Thoracic aorta (tissue), 2 donors: Measurements from ENCODE around the gene CATSPER3. TPM values are rescaled to one million over a fixed set of nuclear protein-coding genes. Genes with fewer than 3 reads are reported as not detected.

Source experiments
- ATAC-seq: fragments of 150-250 bp; one replicate; pipeline ENCODE4 v1.8.0; 2017; ENCODE audit warnings: low read depth; ENCODE audit not compliant: insufficient number of reproducible peaks, low FRiP score
- DNase-seq: peaks from one replicate; pipeline ENCODE4 v3.0.0-alpha.2; 2020; ENCODE audit warnings: low spot score
- H3K27ac ChIP-seq, 2 donors: fragments of 200-600 bp; sonication (generic); 1 replicate in 1 of 2; 2 replicates in 1 of 2; pipeline ENCODE4 v1.5.1; 2016; ENCODE audit warnings: mild to moderate bottlenecking in 2 of 2, moderate library complexity in 2 of 2
- H3K27me3 ChIP-seq: fragments of 200-600 bp; sonication (generic); replicated peaks from 2 replicates; pipeline ENCODE4 v1.6.0; 2016; ENCODE audit warnings: mild to moderate bottlenecking; ENCODE audit not compliant: insufficient read depth
- H3K36me3 ChIP-seq: fragments of 200-600 bp; sonication (generic); one replicate; pipeline ENCODE4 v1.5.1; 2016
- H3K4me1 ChIP-seq, 2 donors: fragments of 200-600 bp; sonication (generic); 1 replicate in 1 of 2; 2 replicates in 1 of 2; pipeline versions ENCODE4 v1.5.1 to v1.6.0; 2016; ENCODE audit warnings: low read depth in 2 of 2, mild to moderate bottlenecking in 1 of 2; ENCODE audit not compliant: control insufficient read depth in 1 of 2
- H3K4me3 ChIP-seq: fragments of 200-600 bp; sonication (generic); 2 replicates; pipeline ENCODE4 v1.5.1; 2016; ENCODE audit warnings: mild to moderate bottlenecking
- H3K9me3 ChIP-seq: fragments of 200-600 bp; sonication (generic); 2 replicates; pipeline ENCODE4 v1.5.1; 2016
- CTCF ChIP-seq: fragments of 200-600 bp; sonication (generic); IDR thresholded peaks from one replicate; pipeline ENCODE4 v1.5.1; 2019; ENCODE audit warnings: antibody characterized with exemption
- total RNA-seq, 2 donors: library from RNA; depleted of rRNA; stranded (reverse); fragments of >200 nt; gene quantifications; one replicate each; pipeline versions ENCODE4 v1.1.0 to v1.2.3, GENCODE V29; 2016

The CATSPER3 gene
- total RNA-seq, 2 donors from 2014 or later, result not detected

GRCh38 chr5:135010502-135011354 lies 43.0 kb downstream of the CATSPER3 start:
- Histone ChIP-seq H3K9me3 (no peaks in the 10 kb centered on the region), H3K4me1 (peaks cover 13 to 32% of the 10 kb centered on the region in 2 donors), H3K4me3 (no peak overlapping the region), H3K27me3 (no peaks in the 10 kb centered on the region), H3K36me3 (no peaks in the 10 kb centered on the region), H3K27ac (no peak overlapping the region)
- TF ChIP-seq CTCF, result no peak
- no peak for ATAC-seq
- no peak for DNase-seq

GRCh38 chr5:135011355-135012032 lies 43.8 kb downstream of the CATSPER3 start:
- DNase-seq (no peak), ATAC-seq (no peak)

GRCh38 chr5:135012033-135012588 lies 44.4 kb downstream of the CATSPER3 start:
- Histone ChIP-seq H3K27me3 (no peaks in the 10 kb centered on the region), H3K4me1 (peaks cover 13 to 32% of the 10 kb centered on the region in 2 donors), H3K9me3 (no peaks in the 10 kb centered on the region), H3K4me3 (no peak overlapping the region), H3K27ac (no peak overlapping the region), H3K36me3 (no peaks in the 10 kb centered on the region)
- DNase-seq (no peak), ATAC-seq (no peak)
- no peak for TF ChIP-seq CTCF

More at GRCh38 chr5:135011355-135012032, 43.8 kb downstream of the CATSPER3 start:
- Histone ChIP-seq H3K36me3 (no peaks in the 10 kb centered on the region), H3K9me3 (no peaks in the 10 kb centered on the region), H3K4me1 (peaks cover 13 to 32% of the 10 kb centered on the region in 2 donors), H3K4me3 (no peak overlapping the region), H3K27ac (no peak overlapping the region), H3K27me3 (no peaks in the 10 kb centered on the region)
- no peak for TF ChIP-seq CTCF

GRCh38 chr5:135012951-135013391 lies 45.3 kb downstream of the CATSPER3 start:
- DNase-seq (no peak), ATAC-seq (no peak)
- no peaks in the 10 kb centered on the region for H3K9me3 ChIP-seq
- no peak for TF ChIP-seq CTCF
- peaks cover 13 to 32% of the 10 kb centered on the region in 2 donors for H3K4me1 ChIP-seq
- H3K27me3 ChIP-seq, result no peaks in the 10 kb centered on the region
- peak overlapping the region in 1 of 2 donors; percentile 77 for H3K27ac ChIP-seq
- no peaks in the 10 kb centered on the region for H3K36me3 ChIP-seq
- no peak overlapping the region for H3K4me3 ChIP-seq

- Histone ChIP-seq H3K36me3 (no peaks in the 10 kb centered on the region), H3K27me3 (no peaks in the 10 kb centered on the region), H3K9me3 (no peaks in the 10 kb centered on the region), H3K4me3 (no peak overlapping the region), H3K27ac (peak overlapping the region in 1 of 2 donors; percentile 77), H3K4me1 (peaks cover 13 to 32% of the 10 kb centered on the region in 2 donors)
- TF ChIP-seq CTCF, result no peak
- DNase-seq (no peak), ATAC-seq (no peak)
Measured at GRCh38 chr5:135013445-135013844, 45.7 kb downstream of the CATSPER3 start.
